PFSK-1 (cell line): Measurements from ENCODE around the gene YTHDF1.

Experiments
- FOXP2 ChIP-seq: optimal IDR thresholded peaks from 2 replicates; pipeline ENCODE3; 2011; ENCODE audit warnings: borderline replicate concordance, control low read depth, inconsistent platforms; ENCODE audit not compliant: insufficient read depth; ENCODE audit errors: extremely low read length, extremely low read depth
- POLR2AphosphoS5 ChIP-seq: IDR thresholded peaks from 2 replicates; pipeline ENCODE4 v1.6.1; 2012; ENCODE audit warnings: low read depth, mild to moderate bottlenecking, control low read depth, low read length, moderate library complexity

DNA sequence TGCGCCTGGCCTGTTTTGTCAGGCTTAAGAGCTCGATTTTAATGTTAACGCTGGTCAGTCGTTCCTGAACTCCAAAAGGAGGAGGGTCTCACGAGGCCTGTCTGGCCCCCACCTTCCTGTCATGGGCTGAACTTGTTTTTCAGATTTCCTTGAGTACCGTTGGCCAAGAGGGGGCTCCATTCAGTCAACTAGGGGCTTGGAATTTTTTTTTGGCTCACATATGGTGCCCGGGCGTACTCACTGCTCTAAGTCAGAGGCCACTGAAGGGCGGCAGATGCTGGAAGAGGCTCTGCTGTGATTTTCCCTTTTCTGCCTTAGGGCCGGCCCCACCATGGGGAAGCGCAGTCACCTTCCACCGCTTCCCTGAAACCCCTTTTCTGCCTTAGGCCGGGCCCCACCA lies 12.9 kb upstream of the YTHDF1 start:
- TF ChIP-seq POLR2AphosphoS5 (no peak), FOXP2 (no peak)
